Stimulated activated naive CD8-positive, alpha-beta T cell treated with anti-CD3 and anti-CD28 coated beads, Interleukin-15, Interleukin-2, amounts not matched to agents 100 U/mL and 50 U/mL, for 24 hours (primary cell): ENCODE data around the gene SBNO2.

Source experiments
- ATAC-seq: fragments of 150-1000 bp; cut with Tn5 transposase; one replicate; pipeline ENCODE4 v1.10.0; 2021
- DNase-seq: peaks from one replicate; pipeline ENCODE4 v3.0.0; 2021

SBNO2 gene

DNA sequence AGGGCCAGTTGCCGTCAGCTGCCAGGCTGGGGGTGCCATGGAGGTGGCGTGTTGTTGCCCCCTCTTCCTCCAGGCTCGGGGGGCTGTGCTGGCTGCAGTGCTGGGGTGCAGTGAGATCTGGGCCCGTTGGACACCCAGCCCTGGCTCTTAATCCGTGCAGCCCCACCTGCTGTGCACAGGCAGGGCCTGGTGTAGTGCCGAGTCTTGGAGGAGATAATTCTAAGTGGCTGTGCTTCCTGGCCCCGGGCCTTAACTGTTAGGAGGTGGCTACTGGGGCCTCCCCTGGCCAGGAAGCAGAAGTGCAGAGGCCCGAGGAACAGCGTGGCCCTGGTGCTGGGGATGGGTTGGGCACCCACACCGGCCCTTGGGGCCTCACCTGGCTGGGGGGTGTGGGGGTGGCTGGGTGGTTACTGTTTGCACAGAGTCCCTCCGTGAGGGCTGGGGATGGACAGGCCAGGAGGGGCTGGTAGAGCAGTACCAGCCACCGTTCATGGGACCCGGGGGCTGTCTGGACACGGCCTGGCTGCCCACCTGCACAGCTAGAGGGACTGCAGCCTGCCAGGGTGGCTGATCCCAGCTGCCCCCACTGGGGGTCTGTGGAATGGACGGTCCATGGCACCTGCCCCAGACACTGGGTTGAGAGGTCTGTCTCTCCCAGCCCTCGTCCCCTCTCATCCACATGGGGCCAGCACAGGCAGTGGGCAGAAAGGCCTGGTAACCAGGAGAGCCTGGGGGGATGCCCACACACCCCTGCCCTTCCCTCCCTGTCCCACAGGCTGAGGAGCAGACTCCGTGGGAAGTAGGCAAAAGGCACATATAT lies 67.0 kb downstream of the SBNO2 start:
- no peak for ATAC-seq
- DNase-seq: no peak

DNA sequence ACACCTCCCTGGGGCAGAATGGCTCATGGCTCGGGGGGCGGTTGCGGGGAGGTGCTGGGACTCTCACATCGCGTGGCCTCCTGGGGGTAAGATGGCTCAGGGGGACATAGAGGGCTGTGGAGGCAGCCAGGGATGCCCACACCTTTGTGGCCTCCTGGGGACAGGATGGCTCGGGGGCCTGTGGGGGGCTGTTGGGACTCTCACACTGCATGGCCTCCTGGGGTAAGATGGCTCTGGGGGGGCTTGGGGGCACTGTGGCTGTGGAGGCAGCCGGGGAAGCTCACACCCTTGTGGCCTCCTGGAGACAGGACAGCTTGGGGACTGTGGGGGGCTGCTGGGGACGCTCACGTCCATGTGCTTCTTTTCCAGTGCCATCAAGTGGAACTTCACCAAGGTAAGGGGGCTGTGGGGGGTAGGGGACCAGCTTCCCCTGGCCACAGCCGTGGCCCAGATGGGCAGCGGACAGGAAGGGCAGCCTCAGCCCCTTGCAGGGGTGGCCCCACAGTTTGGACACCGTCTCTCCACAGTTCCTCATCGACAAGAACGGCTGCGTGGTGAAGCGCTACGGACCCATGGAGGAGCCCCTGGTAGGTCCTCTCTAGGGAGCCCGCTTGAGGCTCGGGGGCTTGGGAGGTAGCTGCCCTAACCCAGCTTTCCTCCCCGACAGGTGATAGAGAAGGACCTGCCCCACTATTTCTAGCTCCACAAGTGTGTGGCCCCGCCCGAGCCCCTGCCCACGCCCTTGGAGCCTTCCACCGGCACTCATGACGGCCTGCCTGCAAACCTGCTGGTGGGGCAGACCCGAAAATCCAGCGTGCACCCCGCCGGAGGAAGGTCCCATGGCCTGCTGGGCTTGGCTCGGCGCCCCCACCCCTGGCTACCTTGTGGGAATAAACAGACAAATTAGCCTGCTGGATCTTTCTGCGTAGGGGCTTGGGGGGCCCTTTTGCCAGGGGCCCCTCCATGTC lies 67.9 kb downstream of the SBNO2 start:
- no peak for ATAC-seq
- DNase-seq: no peak

- DNase-seq (no peak), ATAC-seq (no peak)
Measured at GRCh38 chr19:1105008-1105872, 68.8 kb downstream of the SBNO2 start.

DNA sequence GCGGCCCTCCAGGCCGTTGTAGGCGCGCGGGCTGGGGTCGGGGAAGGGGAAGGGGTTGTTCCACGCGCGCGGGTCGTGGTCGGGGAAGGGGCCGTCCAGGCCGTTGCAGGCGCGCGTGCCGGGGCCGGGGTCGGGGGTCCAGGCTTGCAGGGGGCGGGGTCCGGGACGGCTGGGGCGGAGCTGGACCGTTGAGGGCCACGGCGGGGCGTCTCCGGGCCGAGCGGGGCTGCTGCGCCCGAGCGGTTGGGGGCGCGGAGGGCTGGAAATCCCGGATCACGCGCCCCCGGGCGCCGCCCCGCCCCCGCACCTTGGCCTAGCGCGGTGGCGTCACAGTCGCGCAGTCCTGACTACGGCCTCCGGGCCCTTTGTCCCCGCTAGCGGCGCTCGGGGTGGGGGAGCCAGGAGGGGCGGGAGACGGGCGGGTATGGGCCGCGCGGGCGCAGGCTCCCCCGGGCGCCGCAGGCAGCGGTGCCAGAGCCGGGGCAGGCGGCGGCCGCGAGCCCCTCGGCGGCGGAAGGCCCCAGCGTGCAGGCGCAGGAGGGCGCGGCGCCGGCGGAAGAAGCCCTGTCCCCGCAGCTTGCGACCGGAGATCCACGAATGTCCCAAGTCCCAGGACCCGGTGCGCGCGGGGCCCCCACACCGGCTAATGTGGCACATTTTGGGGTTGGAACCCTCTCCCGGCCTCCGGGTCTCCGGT lies 69.6 kb downstream of the SBNO2 start:
- DNase-seq (peak; percentile 85), ATAC-seq (peak; percentile 22)

- peak; percentile 75 for ATAC-seq
Measured at GRCh38 chr19:1103708-1104310, 70.3 kb downstream of the SBNO2 start, which contains the start of gene GPX4. Gene GPX4, plus strand, starts transcription at chr19:1103994. Its CDS starts 50 bp downstream, at chr19:1104044.

DNA sequence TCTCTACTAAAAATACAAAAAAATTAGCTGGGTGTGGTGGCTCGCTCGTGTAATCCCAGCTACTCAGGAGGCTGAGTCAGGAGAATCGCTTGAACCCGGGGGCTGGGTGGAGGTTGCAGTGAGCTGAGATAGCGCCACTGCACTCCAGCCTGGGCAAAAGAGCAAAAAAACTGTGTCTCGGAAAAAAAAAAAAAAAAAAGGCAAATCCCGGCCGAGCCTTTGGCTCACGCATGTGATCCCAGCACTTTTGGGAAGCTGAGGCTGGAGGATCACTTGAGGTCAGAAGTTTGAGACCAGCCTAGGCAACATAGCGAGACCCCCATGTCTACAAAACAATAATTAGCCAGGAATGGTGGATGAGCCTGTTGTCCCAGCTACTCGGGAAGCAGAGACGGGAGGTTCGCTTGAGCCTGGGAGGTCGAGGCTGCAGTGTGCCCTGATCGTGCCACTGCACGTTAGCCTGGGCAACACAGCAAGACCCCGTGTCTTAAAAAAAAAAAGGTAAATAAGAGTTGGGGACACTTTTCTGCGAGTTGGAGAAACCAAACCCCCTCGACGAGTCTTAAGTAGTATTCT lies 70.8 kb downstream of the SBNO2 start:
- no peak for ATAC-seq

More at GRCh38 chr19:1103708-1104310, 70.3 kb downstream of the SBNO2 start, which contains the start of gene GPX4:
- peak; percentile 98 for DNase-seq

GRCh38 chr19:1102407-1103131 lies 71.5 kb downstream of the SBNO2 start:
- peak; percentile 79 for DNase-seq
- ATAC-seq: peak; percentile 58

More for the DNA sequence above, 70.8 kb downstream of the SBNO2 start:
- DNase-seq: no peak

- DNase-seq: no peak
- ATAC-seq: no peak
Measured at GRCh38 chr19:1101337-1101698, 72.8 kb downstream of the SBNO2 start.

- no peak for ATAC-seq
- DNase-seq: no peak
Measured at GRCh38 chr19:1098177-1099051, 75.7 kb downstream of the SBNO2 start.

GRCh38 chr19:1097810-1098176 lies 76.3 kb downstream of the SBNO2 start:
- DNase-seq (no peak), ATAC-seq (no peak)

DNA sequence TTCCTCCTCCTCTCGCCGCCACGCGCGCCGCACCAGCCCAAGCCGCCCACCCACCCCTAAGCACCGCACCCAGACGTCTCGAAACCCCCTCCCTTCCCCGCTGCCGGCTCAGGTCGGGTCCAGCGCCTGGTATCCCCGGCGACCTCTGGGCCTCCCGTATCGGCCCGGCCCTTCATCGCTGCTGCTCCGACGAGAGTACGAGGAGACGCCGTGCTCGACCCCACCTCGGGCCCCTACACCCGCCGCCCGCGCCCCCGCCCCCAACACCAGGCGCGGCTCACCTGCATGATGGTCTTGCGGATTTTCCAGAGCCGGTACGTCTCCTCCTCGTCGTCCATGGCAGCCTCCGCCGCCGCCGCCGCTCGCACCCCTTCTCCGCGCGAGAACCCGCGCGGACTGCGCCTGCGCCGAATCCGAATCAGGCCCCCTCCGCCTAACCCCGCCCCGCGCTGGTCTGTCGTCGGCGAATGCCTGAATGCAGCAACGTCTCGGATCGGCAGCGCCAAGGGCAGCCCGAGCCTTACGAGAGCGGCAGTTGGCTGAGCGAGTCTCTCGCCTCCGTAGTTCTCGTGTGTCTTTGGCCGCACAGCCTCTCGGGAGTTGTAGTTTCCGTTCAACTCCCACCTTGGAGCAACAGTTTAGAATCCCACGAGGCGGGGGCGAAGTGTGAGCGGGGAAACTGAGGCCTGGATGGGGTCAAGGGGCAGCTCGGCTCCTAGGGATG lies 78.9 kb downstream of the SBNO2 start, which contains the start of gene POLR2E:
Gene POLR2E, minus strand, starts transcription at position 398 of the 724 bp plus-strand sequence. Its CDS starts 60 bp downstream, at position 338.
- DNase-seq (peak; percentile 99), ATAC-seq (peak; percentile 90)

DNA sequence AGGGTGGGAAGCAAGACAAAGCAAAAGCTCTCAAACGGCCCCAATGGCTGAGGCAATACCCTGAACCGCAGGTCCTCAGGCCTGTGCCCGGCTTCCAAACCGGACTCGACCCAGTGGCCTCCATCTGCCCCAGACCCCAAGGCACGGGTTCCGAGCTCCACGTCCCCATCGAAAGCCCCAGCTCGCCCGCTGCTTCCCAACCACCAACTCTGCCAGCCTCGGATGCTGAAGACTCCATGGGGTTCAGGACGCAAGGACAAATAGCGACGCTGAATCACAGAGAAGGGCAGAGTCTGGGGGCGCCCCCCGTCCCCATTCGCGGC lies 79.5 kb downstream of the SBNO2 start:
- DNase-seq: no peak

GRCh38 chr19:1093811-1094553 lies 80.1 kb downstream of the SBNO2 start:
- ATAC-seq: no peak
- DNase-seq: no peak

More for the DNA sequence above, 79.5 kb downstream of the SBNO2 start:
- no peak for ATAC-seq

DNA sequence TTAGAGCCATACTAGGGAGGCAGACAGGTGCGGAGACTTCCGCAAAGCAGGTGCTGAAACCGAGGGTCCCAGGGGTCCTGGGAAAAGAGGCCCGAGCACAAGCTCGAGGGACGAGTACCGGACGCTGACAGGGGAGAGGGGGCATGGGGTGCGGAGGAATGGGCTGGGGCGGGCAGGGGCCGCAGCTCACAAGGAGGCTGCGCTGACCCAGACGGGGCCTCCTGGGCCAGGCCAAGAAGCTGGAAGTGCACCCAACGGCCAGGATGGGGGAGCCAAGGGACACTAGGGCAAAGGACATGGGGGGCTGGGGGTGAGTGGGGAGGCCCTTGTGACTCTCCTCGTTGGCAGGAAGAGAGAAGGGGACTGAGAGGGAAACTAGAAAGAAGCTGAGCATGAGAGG lies 80.7 kb downstream of the SBNO2 start:
- no peak for DNase-seq
- no peak for ATAC-seq

DNA sequence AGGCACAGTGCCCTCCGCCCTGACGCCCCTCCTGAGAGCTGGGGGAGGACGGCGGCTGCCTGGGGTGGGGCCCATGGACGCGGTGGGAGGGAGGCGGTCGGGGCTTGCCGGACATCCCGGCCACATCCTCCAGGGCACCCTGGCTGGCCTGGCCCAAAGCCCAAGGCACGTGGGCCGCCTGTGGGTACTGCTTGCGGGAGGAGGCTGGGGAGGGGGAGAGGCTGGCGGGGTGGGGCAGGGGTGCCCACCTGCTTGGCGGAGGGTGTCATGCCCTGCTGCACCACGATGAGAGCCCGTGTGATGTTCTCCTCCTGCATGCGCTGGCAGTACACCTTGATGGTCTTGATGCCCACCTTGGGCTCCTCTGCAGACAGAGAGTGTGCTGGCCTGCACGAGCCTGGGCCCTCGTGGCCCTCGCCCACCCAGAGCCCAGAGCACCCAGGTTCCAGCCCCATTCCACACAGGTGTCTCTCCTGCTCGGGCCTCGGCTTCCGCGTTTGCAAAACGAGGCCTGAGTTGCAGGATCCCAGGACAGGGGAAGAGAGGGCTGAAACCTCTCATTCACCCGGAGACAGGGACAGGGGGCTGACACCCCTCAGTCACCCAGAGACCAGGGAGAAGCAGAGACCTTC lies 82.4 kb downstream of the SBNO2 start:
- no peak for ATAC-seq
- DNase-seq: no peak

- peak; percentile 72 for DNase-seq
- peak; percentile 35 for ATAC-seq
Measured at GRCh38 chr19:1090731-1091543, 83.1 kb downstream of the SBNO2 start.
